DMS53 treated with DMSO at 0.1 percent for 48 hours (cell line): ENCODE data around the gene ETS1.
A peak's percentile ranks its signal among the peaks of the same experiment; 100 is the strongest.

ENCODE experiments used
- DNase-seq: peaks from one replicate; lab custom pipeline; 2025; ENCODE audit not compliant: unreplicated experiment; lab: John Stamatoyannopoulos, UW

The ETS1 gene

GRCh38 chr11:128505449-128506065 is 81.8 kb downstream of the ETS1 start:
- no peak for DNase-seq

DNA sequence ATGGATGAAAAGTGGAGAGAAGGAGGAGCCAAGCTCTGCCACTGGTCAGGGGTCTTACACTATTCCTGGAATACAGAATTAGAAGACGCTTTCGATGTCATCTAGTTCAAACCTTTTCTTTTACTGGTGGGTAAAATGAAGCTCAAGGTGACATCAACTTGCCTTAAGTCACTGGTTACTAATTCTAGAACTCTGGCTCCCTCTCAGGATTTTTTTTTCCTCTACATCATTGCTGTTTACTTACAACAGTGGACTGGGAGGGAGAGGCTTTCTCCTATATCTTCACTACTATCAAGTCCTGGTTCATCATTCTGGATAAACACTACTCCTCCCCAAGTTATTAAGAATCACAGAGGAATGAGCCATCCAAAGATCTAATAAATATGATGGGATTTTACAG is 82.9 kb downstream of the ETS1 start:
- no peak for DNase-seq

DNA sequence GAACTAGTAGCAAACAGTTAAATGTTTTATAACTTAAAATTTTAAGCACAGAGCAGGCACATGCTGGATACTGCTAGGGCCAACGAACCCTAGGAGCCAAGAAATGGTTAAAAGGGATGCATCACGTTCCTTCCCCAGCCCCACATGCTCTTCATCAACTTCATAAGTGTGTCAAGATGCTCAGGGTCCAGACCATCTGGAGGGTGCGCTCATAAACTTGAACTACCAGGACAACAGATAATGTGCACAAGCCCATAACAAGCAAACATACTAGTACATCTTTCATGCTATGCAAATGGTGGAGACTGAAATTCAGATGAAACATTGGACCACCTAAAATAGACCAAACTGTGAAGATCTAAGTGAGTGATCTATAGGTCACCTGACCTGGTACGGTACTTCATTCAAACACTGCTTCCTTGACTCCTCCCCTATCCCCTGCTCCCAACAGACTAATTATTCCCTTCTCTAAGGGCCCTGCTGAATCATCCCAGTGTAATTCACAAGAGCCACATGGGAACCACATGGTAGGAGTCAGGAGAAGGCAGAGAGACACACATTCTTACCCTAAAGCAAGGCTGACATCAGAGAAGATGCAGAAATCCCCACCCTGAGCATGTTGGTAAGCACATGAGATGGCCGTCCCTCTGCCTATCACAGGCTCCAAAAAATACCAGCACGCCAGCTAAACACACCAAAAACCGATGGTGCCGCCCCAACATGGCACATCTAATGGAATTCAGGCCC is 83.9 kb downstream of the ETS1 start:
- no peak for DNase-seq

DNA sequence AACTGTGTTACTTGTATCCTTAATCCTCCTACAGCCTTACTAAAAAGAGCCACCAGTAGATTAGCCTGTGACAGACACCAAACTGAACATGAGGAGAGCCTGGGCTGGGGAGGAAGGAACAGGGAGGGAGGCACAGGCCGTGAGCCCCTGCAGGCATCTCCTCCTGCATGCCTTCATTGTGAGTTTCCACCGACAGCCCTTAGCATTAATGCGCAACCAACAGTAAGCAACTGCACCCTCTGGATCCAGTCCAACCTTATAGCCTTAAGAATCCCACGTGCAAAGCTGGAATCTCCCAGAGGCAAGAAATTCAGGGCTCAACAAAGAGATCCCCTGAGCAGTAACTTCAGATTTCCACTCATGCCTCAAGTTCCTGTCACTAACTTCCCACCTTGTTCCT is 84.6 kb downstream of the ETS1 start:
- DNase-seq: no peak

DNA sequence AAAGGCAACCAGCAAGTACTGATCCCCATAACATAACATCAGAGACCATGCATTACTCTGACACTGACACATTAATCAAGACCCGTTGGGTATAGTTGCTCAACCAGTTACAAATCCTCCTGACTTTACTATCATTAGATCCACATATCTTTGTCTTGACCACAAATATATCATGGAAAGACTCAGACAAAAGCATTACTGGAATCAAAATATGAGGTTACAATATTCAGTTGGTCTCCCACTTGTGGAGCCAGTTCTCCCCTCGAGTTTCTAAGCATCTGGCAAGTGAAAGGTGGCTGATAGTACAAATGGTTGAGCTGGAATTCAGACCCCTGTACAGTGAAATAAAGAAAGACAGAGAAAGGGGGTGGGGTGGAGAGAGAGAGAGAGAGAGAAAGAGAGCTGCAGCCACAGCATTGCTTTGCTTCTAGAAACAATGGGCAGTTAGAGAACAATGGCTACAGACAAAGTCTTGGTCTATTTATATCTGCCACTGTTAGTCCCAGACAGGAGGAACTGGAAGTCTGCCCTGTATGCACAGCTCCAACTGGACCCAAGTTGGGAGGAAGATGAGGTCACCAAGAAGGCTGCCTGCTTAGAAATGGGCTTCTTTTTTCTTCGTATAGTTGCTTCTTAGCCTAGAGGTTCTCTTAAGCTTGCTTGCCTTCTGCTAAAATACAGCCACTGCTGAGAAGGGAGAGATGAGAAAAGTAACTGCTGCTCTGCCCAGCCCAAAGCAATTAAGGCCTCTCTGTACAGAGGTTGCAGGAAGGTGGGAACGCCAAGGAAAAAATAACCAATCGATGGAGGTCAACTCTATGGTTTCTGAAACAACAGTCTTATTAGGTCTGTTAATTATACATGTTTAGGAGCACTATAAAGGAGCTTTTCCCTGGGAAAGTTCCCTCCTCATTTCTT is 85.5 kb downstream of the ETS1 start:
- DNase-seq: no peak

DNA sequence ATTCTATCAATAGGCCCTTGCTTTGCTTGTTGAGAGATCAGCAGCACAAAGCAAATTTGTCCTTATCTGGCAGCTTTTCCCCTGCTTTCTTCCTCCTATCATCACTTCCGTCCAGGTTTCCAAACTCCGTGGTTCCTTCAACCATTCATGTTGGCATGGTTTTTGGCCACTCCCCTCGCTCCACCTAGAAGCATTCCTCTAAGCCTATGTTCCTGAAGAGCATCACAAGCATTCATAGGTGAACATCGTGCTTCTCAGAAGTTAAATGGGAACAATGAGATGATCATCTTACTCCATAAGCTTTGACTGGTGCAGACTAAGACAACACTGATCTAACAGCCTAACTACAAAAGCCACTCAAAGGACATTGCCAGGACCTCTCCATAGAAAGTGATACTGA is 86.3 kb downstream of the ETS1 start:
- no peak for DNase-seq

GRCh38 chr11:128500493-128500892 is 86.9 kb downstream of the ETS1 start:
- no peak for DNase-seq

GRCh38 chr11:128499613-128500253 is 87.6 kb downstream of the ETS1 start:
- no peak for DNase-seq

- no peak for DNase-seq
These were observed 88.6 kb downstream of the ETS1 start for GRCh38 chr11:128498721-128499245.

DNA sequence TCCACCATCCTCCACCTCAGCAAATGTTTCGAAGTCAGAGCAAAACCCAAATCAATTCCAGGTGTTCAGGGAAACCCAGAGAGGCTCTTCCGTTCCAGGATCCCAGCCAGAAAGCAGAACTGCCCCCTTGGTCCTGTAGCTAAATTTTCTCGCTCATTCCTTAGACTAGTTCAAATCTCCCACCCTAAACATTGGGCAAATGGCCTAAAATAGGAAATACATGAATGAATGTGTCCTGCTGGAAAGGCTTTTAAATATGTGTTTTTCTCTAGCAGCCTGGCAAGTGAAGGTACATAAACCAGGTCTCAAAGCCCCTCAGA is 89.6 kb downstream of the ETS1 start:
- DNase-seq: no peak

- peak; percentile 67 for DNase-seq
These were observed 90.1 kb downstream of the ETS1 start for GRCh38 chr11:128497061-128497775.

- no peak for DNase-seq
These were observed 90.7 kb downstream of the ETS1 start for GRCh38 chr11:128496692-128497060.

GRCh38 chr11:128496249-128496648 is 91.1 kb downstream of the ETS1 start:
- no peak for DNase-seq

DNA sequence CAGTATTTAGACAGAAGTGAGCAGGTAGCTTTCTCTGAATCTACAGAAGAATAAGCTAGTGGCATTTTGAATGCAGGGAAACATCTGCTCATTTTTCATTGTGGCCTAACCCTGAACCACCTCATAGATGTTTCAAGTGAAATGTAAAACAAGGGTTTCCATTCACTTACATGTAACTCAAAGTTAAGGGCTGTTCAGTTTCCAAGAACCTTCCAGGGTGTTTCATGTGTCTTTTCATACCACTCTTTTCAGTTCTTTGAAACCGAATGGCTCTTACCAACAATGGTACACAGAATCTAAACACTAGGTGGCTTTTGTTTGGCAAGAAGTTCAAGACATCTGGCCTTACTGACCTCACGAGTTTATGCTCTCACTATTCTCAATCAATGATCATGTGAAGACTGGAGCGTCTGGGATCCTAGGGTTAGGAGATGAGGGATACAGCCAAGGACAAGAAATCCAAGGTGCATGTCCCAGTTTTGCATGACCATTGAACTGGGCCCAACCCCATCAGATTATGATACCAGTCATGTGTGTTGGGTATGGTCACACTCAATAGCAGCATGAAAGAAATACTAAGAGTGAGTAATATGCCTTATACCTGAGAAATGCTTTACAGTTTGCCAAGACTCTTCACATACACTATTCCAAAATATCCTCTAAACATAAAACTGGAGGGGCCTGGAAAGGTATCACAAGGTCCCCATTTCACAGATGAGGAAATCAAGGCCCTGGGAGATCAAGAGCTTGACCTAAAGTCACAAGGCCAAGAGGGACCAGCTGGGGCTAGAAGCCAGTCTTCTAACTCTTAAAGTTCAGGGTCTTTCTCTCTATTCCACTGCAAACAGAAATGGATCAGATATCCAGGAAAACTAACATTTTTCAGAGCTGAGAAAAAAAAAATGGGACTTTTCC is 92.7 kb downstream of the ETS1 start:
- DNase-seq: no peak

- DNase-seq: no peak
These were observed 93.8 kb downstream of the ETS1 start for GRCh38 chr11:128493570-128493965.

DNA sequence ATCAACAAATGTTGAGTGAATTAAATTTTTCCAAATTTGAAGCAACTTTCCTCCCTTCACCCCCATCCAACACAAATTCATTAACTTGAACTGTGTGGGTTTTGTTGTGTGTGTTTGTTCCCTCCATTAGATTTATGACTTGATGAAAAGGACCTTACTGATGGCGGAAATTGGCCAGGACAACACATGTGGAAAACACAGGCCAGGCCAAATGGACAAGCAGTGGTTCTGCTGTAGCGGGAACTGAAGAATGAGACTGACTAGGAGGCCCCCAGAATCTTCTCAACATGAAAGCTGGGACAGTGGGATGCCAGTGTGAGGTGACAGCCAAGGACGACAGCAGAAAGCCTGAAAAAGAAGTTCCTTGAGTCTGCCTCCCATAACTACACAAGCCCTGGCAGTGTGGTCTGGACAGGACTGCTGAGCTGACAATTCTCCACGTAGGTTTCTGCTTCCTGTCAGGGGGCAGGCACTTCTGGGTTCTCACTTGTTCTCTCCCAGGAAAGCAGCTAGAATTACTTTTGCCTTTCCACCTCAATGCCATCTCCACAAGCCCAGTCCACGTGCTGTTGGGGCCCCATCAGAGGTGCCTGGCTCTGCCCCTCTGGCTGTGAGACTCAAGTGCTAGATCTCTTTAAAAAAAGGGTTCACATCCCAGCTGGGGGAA is 94.3 kb downstream of the ETS1 start:
- peak; percentile 18 for DNase-seq

GRCh38 chr11:128492461-128492860 is 94.9 kb downstream of the ETS1 start:
- peak; percentile 62 for DNase-seq

GRCh38 chr11:128491195-128491936 is 96.0 kb downstream of the ETS1 start:
- DNase-seq: no peak
